K562 (cell line): ENCODE data around the gene PPM1D. TPM values are rescaled to one million over a fixed set of nuclear protein-coding genes. Genes with fewer than 3 reads are reported as not detected.

ENCODE experiments used
- TEAD4 ChIP-seq, 2 experiments: sonication (generic) in 1 of 2; formaldehyde crosslinking in 1 of 2; IDR thresholded peaks; 2 replicates each; pipeline versions ENCODE4 v1.6.1 to v1.8.0; 2012 to 2022; ENCODE audit warnings: borderline replicate concordance in 1 of 2, inconsistent platforms in 1 of 2, low read length in 1 of 2, mild to moderate bottlenecking in 1 of 2, missing genetic modification reagents in 1 of 2
- TOE1 ChIP-seq, 2 experiments: fragments of 450-650 bp in 1 of 2; sonication (generic) in 1 of 2; formaldehyde crosslinking in 1 of 2; IDR thresholded peaks; 2 replicates each; pipeline versions ENCODE4 v1.7.1 to v1.8.0; 2016 to 2022; ENCODE audit warnings: borderline replicate concordance in 2 of 2, mild to moderate bottlenecking in 2 of 2, antibody characterized with exemption in 1 of 2, inconsistent platforms in 1 of 2, low read depth in 1 of 2, missing genetic modification reagents in 1 of 2, moderate library complexity in 1 of 2
- polyA plus RNA-seq, 8 experiments: library from polyadenylated mRNA; depleted of rRNA in 4 of 8; stranded (reverse) in 5 of 8; unstranded in 3 of 8; fragments of >200 nt; fragmentation: Nextera tagmentation in 2 of 8; fragmentation: Illumina TruSeq in 1 of 8; extraction: Ambion mirVana in 2 of 8; extraction: Trizol in 1 of 8; gene quantifications; 2 replicates each; pipeline versions ENCODE4 v1.2.1 to v1.2.3, GENCODE V29; 2011 to 2014; ENCODE audit warnings: inconsistent platforms in 1 of 8, missing spikeins in 1 of 8
- total RNA-seq, 7 experiments: library from RNA; depleted of rRNA in 6 of 7; stranded (reverse); fragments of >200 nt in 6 of 7; fragmentation: Illumina TruSeq in 2 of 7; extraction: Trizol in 2 of 7; gene quantifications; 2 replicates each; pipeline versions ENCODE4 v1.2.1 to v1.2.3, GENCODE V29; 2011 to 2021; ENCODE audit warnings: low replicate concordance in 1 of 7
- TF ChIP-seq, protein P1 (sequence below): sonication (generic); formaldehyde crosslinking; IDR thresholded peaks from 2 replicates; pipeline ENCODE4 v1.8.0; 2022; ENCODE audit warnings: mild to moderate bottlenecking, missing genetic modification reagents
- TF ChIP-seq, protein P2 (sequence below), 2 experiments: fragments of 150-350 bp in 1 of 2; IDR thresholded peaks; 2 replicates each; pipeline ENCODE4 v1.6.1; 2012 to 2016; ENCODE audit warnings: low read depth in 2 of 2, low read length in 2 of 2, mild to moderate bottlenecking in 1 of 2, moderate library complexity in 1 of 2

PPM1D gene
- total and polyA plus RNA-seq, 9 of the 15 experiments (the other 6 are each of a cell fraction or from before 2014, with no cell fraction given), result 2.1 to 19.0 (median 7.8) TPM

GRCh38 chr17:60579551-60579950 lies 20.4 kb upstream of the PPM1D start (continued):
- TF ChIP-seq, protein P1, sequence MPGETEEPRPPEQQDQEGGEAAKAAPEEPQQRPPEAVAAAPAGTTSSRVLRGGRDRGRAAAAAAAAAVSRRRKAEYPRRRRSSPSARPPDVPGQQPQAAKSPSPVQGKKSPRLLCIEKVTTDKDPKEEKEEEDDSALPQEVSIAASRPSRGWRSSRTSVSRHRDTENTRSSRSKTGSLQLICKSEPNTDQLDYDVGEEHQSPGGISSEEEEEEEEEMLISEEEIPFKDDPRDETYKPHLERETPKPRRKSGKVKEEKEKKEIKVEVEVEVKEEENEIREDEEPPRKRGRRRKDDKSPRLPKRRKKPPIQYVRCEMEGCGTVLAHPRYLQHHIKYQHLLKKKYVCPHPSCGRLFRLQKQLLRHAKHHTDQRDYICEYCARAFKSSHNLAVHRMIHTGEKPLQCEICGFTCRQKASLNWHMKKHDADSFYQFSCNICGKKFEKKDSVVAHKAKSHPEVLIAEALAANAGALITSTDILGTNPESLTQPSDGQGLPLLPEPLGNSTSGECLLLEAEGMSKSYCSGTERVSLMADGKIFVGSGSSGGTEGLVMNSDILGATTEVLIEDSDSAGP (CRISPR knock-in tag), result no peak
- TF ChIP-seq TEAD4 (IDR thresholded peaks at IDR 0.05; ENCODE audit: low read length) (no peak), TEAD4 (CRISPR knock-in tag; IDR thresholded peaks at IDR 0.05; ENCODE audit: borderline replicate concordance) (no peak), TOE1 (IDR thresholded peaks at IDR 0.05; ENCODE audit: borderline replicate concordance) (no peak), TOE1 (CRISPR knock-in tag; IDR thresholded peaks at IDR 0.05; ENCODE audit: borderline replicate concordance, low read depth) (no peak)
- TF ChIP-seq, protein P2, sequence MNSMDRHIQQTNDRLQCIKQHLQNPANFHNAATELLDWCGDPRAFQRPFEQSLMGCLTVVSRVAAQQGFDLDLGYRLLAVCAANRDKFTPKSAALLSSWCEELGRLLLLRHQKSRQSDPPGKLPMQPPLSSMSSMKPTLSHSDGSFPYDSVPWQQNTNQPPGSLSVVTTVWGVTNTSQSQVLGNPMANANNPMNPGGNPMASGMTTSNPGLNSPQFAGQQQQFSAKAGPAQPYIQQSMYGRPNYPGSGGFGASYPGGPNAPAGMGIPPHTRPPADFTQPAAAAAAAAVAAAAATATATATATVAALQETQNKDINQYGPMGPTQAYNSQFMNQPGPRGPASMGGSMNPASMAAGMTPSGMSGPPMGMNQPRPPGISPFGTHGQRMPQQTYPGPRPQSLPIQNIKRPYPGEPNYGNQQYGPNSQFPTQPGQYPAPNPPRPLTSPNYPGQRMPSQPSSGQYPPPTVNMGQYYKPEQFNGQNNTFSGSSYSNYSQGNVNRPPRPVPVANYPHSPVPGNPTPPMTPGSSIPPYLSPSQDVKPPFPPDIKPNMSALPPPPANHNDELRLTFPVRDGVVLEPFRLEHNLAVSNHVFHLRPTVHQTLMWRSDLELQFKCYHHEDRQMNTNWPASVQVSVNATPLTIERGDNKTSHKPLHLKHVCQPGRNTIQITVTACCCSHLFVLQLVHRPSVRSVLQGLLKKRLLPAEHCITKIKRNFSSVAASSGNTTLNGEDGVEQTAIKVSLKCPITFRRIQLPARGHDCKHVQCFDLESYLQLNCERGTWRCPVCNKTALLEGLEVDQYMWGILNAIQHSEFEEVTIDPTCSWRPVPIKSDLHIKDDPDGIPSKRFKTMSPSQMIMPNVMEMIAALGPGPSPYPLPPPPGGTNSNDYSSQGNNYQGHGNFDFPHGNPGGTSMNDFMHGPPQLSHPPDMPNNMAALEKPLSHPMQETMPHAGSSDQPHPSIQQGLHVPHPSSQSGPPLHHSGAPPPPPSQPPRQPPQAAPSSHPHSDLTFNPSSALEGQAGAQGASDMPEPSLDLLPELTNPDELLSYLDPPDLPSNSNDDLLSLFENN (IDR thresholded peaks at IDR 0.05; ENCODE audit: low read depth in 2 of 2, low read length in 2 of 2), result no peak
